ENCODE data around the gene ANKS6.

GRCh38 chr9:98846081-98846480 is 49.7 kb upstream of the ANKS6 start:
- TF ChIP-seq CTCF (conservative IDR thresholded peaks at IDR 0.05; ENCODE audit: low read depth in 2 of 2) (no peak), REST (IDR thresholded peaks at IDR 0.05; ENCODE audit: unreplicated experiment) (no peak), POLR2AphosphoS5 (IDR thresholded peaks at IDR 0.05; ENCODE audit: low read depth) (no peak), EZH2 (IDR thresholded peaks at IDR 0.05; ENCODE audit: low read depth, unreplicated experiment) (no peak), ETS1 (IDR thresholded peaks at IDR 0.05) (no peak), NANOG (IDR thresholded peaks at IDR 0.05; ENCODE audit: borderline replicate concordance) (no peak), EZH2phosphoT487 (IDR thresholded peaks at IDR 0.05; ENCODE audit: unreplicated experiment) (no peak), JUNB (IDR thresholded peaks at IDR 0.05; ENCODE audit: unreplicated experiment) (no peak), CREB1 (CRISPR knock-in tag; IDR thresholded peaks at IDR 0.05; ENCODE audit: low read depth) (no peak), ZNF331 (CRISPR knock-in tag; IDR thresholded peaks at IDR 0.05; ENCODE audit: low read depth) (no peak), STAT1 (IDR thresholded peaks at IDR 0.05; ENCODE audit: unreplicated experiment) (no peak)
